Measurements from ENCODE around the gene MRPS18B.

- TF ChIP-seq CTCF (IDR thresholded peaks at IDR 0.05) (no peak), POLR2A (IDR thresholded peaks at IDR 0.05) (no peak)
These were observed 44.5 kb upstream of the MRPS18B start for GRCh38 chr6:30573113-30573512.

Data from Peyer's patch (tissue), 4 donors.